ELR (cell line): ENCODE measurements around the gene ENPP3.
A peak's percentile ranks its signal among the peaks of the same experiment; 100 is the strongest.

ENCODE experiments used
- DNase-seq: peaks from one replicate; pipeline ENCODE4 v3.0.0-alpha.2; 2015; ENCODE audit warnings: low read depth

The ENPP3 gene

GRCh38 chr6:131636880-131637792 is at the start of gene ENPP3:
Gene ENPP3, plus strand, starts transcription at chr6:131637302. Its CDS starts 83 bp downstream, at chr6:131637385.
- no peak for DNase-seq

- DNase-seq = no peak
Observed at GRCh38 chr6:131587909-131588308, 49.2 kb upstream of the ENPP3 start.

GRCh38 chr6:131588643-131589042 is 48.5 kb upstream of the ENPP3 start:
- DNase-seq = no peak

GRCh38 chr6:131592935-131593334 is 44.2 kb upstream of the ENPP3 start:
- no peak for DNase-seq

- DNase-seq = no peak
Observed at GRCh38 chr6:131594074-131594473, 43.0 kb upstream of the ENPP3 start.

GRCh38 chr6:131597446-131597845 is 39.7 kb upstream of the ENPP3 start:
- DNase-seq = peak; percentile 27

- DNase-seq = no peak
Observed at GRCh38 chr6:131600716-131601115, 36.4 kb upstream of the ENPP3 start.

- DNase-seq = peak; percentile 91
Observed at GRCh38 chr6:131602781-131603312, 34.3 kb upstream of the ENPP3 start.

- DNase-seq = no peak
Observed at GRCh38 chr6:131613296-131613925, 23.7 kb upstream of the ENPP3 start.

GRCh38 chr6:131615275-131615674 is 21.8 kb upstream of the ENPP3 start:
- DNase-seq = no peak

GRCh38 chr6:131627724-131628682 is 9.1 kb upstream of the ENPP3 start, which contains the start of gene MED23:
Gene MED23, minus strand, starts transcription at chr6:131628242. Its CDS starts 193 bp downstream, at chr6:131628049.
- peak; percentile 94 for DNase-seq

GRCh38 chr6:131628726-131629125 is 8.4 kb upstream of the ENPP3 start:
- DNase-seq = peak; percentile 18

- DNase-seq = peak; percentile 3
Observed at GRCh38 chr6:131629651-131630050, 7.5 kb upstream of the ENPP3 start.

GRCh38 chr6:131631625-131632289 is 5.3 kb upstream of the ENPP3 start:
- DNase-seq = no peak

- DNase-seq = no peak
Observed at GRCh38 chr6:131635384-131636340, 1.4 kb upstream of the ENPP3 start.

- DNase-seq = no peak
Observed at GRCh38 chr6:131638013-131638412, 911 bp downstream of the ENPP3 start.

GRCh38 chr6:131640100-131640499 is 3.0 kb downstream of the ENPP3 start:
- no peak for DNase-seq

GRCh38 chr6:131640576-131640975 is 3.5 kb downstream of the ENPP3 start:
- DNase-seq = no peak

GRCh38 chr6:131641554-131641953 is 4.5 kb downstream of the ENPP3 start:
- DNase-seq = no peak

- no peak for DNase-seq
Observed at GRCh38 chr6:131642565-131642964, 5.5 kb downstream of the ENPP3 start.
